Omental fat pad (tissue), 4 donors: ENCODE results near the gene DSE. TPM values are rescaled to one million over a fixed set of nuclear protein-coding genes. Genes with fewer than 3 reads are reported as not detected.

Experiments
- ATAC-seq: fragments of 150-250 bp; one replicate; pipeline ENCODE4 v1.9.1; 2016; ENCODE audit warnings: mild to moderate bottlenecking, moderate library complexity; ENCODE audit not compliant: low FRiP score
- DNase-seq: peaks from one replicate; pipeline ENCODE4 v3.0.0-alpha.2; 2019; ENCODE audit warnings: low spot score
- total RNA-seq, 4 donors: library from RNA; depleted of rRNA; stranded (reverse); fragments of >200 nt; gene quantifications; one replicate each; pipeline ENCODE4 v1.1.0, GENCODE V29; 2016
- TF ChIP-seq, protein P1 (sequence below), 3 donors: fragments of 450-650 bp; IDR thresholded peaks; one replicate each; pipeline ENCODE4 v1.5.1; 2016 to 2017; ENCODE audit warnings: antibody characterized with exemption in 3 of 3, mild to moderate bottlenecking in 3 of 3, moderate library complexity in 2 of 3

DSE gene
- total RNA-seq, 4 donors from 2014 or later = 80.9 to 145 (median 100) TPM

DNA sequence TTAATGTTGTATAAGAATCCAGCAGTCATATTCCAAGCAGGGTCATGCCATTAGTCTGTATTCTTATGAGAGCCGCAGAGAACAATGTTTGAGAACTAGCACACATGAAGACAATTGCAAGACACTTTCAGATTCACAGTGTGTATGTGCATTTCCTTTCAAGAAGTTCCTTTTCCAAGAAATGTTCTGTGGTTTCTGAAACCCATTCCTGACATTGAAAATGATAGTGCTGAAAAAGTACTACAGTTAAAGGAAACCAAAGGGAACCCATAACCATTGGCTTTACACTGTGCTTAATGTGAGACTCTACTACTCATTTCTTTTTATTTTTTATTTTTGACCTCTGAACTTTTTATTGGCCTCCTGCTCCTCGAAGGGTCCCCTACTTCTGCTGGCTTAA is 86.2 kb downstream of the DSE start:
- DNase-seq (no peak), ATAC-seq (no peak)
- TF ChIP-seq, protein P1, sequence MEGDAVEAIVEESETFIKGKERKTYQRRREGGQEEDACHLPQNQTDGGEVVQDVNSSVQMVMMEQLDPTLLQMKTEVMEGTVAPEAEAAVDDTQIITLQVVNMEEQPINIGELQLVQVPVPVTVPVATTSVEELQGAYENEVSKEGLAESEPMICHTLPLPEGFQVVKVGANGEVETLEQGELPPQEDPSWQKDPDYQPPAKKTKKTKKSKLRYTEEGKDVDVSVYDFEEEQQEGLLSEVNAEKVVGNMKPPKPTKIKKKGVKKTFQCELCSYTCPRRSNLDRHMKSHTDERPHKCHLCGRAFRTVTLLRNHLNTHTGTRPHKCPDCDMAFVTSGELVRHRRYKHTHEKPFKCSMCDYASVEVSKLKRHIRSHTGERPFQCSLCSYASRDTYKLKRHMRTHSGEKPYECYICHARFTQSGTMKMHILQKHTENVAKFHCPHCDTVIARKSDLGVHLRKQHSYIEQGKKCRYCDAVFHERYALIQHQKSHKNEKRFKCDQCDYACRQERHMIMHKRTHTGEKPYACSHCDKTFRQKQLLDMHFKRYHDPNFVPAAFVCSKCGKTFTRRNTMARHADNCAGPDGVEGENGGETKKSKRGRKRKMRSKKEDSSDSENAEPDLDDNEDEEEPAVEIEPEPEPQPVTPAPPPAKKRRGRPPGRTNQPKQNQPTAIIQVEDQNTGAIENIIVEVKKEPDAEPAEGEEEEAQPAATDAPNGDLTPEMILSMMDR (IDR thresholded peaks at IDR 0.05) = no peak

DNA sequence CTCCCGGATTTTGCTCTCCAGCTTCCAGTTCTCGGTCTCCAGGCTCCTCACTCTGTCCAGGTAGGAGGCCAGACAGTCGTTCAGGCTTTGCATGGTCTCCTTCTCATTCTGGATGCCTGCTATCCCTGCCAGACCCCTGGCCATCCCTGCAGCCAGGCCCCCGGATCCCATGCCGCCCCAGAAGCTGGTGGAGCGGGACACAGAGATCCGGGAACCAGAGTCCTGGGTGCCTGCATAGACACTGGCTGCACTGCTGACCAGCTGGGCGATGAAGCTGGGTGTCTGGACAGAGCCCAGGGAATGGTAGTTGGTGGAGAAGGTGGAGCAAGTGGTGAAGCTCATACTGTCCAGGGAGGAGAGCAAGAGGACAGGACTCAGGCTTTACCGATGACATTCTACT is 87.5 kb downstream of the DSE start:
- TF ChIP-seq, protein P1 (IDR thresholded peaks at IDR 0.05) = no peak
- ATAC-seq = no peak
- DNase-seq = no peak

DNA sequence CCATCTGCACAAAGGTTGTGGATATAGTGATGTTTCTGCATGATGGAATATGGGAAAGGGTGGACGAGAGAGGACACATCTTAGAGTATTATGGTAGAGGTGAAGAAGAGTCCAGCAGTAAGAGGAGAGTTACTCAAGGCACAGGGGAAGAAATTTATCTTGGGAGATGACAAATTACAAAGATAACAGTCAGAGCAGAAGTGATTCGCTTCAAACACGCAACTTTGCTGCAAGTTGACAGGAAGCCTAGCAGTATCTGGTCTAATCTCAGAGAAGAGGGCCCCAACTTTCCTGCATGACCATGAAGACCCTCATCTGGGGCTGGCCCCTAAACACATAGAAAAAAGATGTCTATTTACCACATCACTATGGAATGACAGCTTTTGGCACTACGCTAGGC is 89.2 kb downstream of the DSE start:
- TF ChIP-seq, protein P1 (IDR thresholded peaks at IDR 0.05) = no peak
- DNase-seq (no peak), ATAC-seq (no peak)

DNA sequence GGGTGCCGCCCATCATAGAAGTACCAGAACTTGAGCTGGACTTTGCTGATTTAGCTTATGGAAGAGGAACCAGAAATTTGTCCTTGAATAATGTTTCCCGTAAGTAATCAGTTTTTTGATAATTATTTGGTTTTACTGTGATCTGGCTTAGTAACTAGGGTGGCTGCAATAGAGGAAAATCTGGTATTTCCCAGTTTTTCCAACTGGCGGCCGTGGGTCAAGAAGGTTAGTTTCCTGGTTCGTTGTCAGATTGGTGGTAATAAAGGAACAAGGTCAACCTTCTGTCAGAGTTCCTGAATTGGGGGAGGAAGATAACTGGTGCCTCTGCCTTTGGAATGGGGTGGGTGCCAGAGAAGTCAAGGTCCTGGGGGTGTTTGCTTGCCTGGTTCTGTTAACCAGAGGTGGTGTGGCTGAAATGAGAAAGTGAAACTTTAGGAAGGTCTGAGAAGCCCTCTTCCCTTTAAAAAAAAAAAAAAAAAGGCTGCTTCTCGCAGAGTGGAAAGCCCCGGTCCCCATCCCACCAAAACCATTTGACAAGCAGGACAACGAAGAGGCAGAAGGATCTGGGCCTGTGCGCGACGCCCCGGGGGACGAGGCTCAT is 90.7 kb downstream of the DSE start, which contains the start of gene CALHM6:
TSS of gene CALHM6 (plus strand) at position 45 of the 601 bp plus-strand sequence. CDS start at position 600, 555 bp downstream.
- DNase-seq = no peak
- TF ChIP-seq, protein P1 (IDR thresholded peaks at IDR 0.05) = no peak
- ATAC-seq = no peak

DNA sequence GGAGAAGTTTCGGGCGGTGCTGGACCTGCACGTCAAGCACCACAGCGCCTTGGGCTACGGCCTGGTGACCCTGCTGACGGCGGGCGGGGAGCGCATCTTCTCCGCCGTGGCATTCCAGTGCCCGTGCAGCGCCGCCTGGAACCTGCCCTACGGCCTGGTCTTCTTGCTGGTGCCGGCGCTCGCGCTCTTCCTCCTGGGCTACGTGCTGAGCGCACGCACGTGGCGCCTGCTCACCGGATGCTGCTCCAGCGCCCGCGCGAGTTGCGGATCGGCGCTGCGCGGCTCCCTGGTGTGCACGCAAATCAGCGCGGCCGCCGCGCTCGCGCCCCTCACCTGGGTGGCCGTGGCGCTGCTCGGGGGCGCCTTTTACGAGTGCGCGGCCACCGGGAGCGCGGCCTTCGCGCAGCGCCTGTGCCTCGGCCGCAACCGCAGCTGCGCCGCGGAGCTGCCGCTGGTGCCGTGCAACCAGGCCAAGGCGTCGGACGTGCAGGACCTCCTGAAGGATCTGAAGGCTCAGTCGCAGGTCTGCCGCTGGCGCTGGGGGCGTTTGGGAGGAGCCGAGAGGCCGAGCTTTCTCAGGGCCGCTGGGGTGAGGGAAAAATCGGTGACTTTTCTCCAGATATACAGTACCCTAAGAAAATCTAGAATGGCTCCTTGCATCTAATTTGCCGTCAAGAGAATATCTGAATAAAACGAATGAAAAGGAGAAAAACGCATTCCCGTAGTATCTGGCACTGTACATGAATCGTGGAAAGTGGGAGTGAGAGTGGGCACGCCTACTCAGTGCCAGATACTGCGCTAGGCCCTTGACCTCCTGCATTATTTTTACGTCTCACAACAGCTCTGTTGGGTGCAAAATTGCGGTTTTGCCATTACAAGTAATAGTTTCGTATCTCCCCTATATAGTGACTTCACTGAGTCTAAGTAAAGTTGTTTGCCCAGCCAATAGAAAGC is 91.5 kb downstream of the DSE start:
- TF ChIP-seq, protein P1 (IDR thresholded peaks at IDR 0.05) = no peak
- DNase-seq (no peak), ATAC-seq (peak; percentile 66)

DNA sequence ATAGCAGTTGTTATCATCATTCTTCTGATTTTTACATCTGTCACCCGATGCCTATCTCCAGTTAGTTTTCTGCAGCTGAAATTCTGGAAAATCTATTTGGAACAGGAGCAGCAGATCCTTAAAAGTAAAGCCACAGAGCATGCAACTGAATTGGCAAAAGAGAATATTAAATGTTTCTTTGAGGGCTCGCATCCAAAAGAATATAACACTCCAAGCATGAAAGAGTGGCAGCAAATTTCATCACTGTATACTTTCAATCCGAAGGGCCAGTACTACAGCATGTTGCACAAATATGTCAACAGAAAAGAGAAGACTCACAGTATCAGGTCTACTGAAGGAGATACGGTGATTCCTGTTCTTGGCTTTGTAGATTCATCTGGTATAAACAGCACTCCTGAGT is 92.6 kb downstream of the DSE start:
- DNase-seq (no peak), ATAC-seq (no peak)
- TF ChIP-seq, protein P1 (IDR thresholded peaks at IDR 0.05) = no peak
